Skeletal muscle satellite cell (primary cell): ENCODE measurements around the gene LMO2.

Experiments
- H3K27me3 ChIP-seq: 2 replicates; pipeline ENCODE4 v1.7.0; 2013; ENCODE audit warnings: low read length; ENCODE audit not compliant: control insufficient read depth, insufficient read depth
- H3K36me3 ChIP-seq: 2 replicates; pipeline ENCODE4 v1.7.0; 2013; ENCODE audit warnings: mild to moderate bottlenecking, control low read depth, low read length; ENCODE audit not compliant: insufficient read depth
- H3K4me1 ChIP-seq: 2 replicates; pipeline ENCODE4 v1.7.0; 2013; ENCODE audit warnings: low read length; ENCODE audit not compliant: control insufficient read depth, insufficient read depth
- H3K4me2 ChIP-seq: 2 replicates; pipeline ENCODE4 v1.7.0; 2013; ENCODE audit warnings: mild to moderate bottlenecking, low read length
- H3K4me3 ChIP-seq: 2 replicates; pipeline ENCODE4 v1.7.0; 2013; ENCODE audit warnings: low read length
- H3K9ac ChIP-seq: 2 replicates; pipeline ENCODE4 v1.7.0; 2013; ENCODE audit warnings: mild to moderate bottlenecking, low read depth, low read length, moderate library complexity
- H3K9me3 ChIP-seq: replicated peaks from 2 replicates; pipeline ENCODE4 v1.7.0; 2013; ENCODE audit warnings: mild to moderate bottlenecking, control low read depth, low read length

LMO2 gene

GRCh38 chr11:33868647-33869461 lies 23.0 kb downstream of the LMO2 start:
- Histone ChIP-seq H3K4me2 (peak overlapping the region; percentile 97), H3K9ac (no peak overlapping the region), H3K4me3 (peak overlapping the region; percentile 75), H3K36me3 (no peaks in the 10 kb centered on the region), H3K9me3 (no peaks in the 10 kb centered on the region), H3K27me3 (peaks cover 74% of the 10 kb centered on the region), H3K4me1 (peaks cover 11% of the 10 kb centered on the region)

GRCh38 chr11:33867996-33868646 lies 23.8 kb downstream of the LMO2 start:
- H3K4me3 ChIP-seq, result peak overlapping the region; percentile 75
- peaks cover 74% of the 10 kb centered on the region for H3K27me3 ChIP-seq
- H3K4me2 ChIP-seq, result peak overlapping the region; percentile 97
- no peaks in the 10 kb centered on the region for H3K9me3 ChIP-seq
- no peaks in the 10 kb centered on the region for H3K36me3 ChIP-seq
- H3K9ac ChIP-seq, result no peak overlapping the region
- peaks cover 11% of the 10 kb centered on the region for H3K4me1 ChIP-seq

- H3K4me3 ChIP-seq, result no peak overlapping the region
- H3K9me3 ChIP-seq, result no peaks in the 10 kb centered on the region
- peaks cover 74% of the 10 kb centered on the region for H3K27me3 ChIP-seq
- H3K4me1 ChIP-seq, result peaks cover 11% of the 10 kb centered on the region
- H3K4me2 ChIP-seq, result no peak overlapping the region
- H3K9ac ChIP-seq, result no peak overlapping the region
- H3K36me3 ChIP-seq, result no peaks in the 10 kb centered on the region
Measured at GRCh38 chr11:33867561-33867960, 24.3 kb downstream of the LMO2 start.

- H3K4me2 ChIP-seq, result no peak overlapping the region
- H3K9ac ChIP-seq, result no peak overlapping the region
- no peaks in the 10 kb centered on the region for H3K36me3 ChIP-seq
- H3K4me1 ChIP-seq, result peaks cover 11% of the 10 kb centered on the region
- peaks cover 76% of the 10 kb centered on the region for H3K27me3 ChIP-seq
- H3K4me3 ChIP-seq, result no peak overlapping the region
- H3K9me3 ChIP-seq, result no peaks in the 10 kb centered on the region
Measured at GRCh38 chr11:33866936-33867335, 24.9 kb downstream of the LMO2 start.

DNA sequence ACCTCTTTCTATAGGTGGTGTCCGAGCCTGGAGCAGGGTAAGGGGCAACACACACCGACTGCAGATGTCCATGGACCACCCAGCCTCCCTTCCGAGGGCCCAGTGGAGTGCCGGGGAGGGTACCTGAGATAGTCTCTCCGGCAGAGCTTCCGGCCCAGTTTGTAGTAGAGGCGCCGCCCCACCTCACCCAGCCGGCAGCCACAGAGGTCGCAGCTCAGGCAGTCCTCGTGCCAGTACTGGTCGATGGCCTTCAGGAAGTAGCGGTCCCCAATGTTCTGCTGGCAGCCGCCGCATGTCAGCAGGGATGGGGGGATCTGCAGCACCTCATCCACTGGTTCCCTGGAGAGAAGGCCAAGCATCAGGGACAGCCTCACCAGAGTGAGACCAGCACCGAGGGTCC lies 27.4 kb downstream of the LMO2 start:
- Histone ChIP-seq H3K4me1 (peaks cover 8% of the 10 kb centered on the region), H3K9me3 (no peaks in the 10 kb centered on the region), H3K4me2 (no peak overlapping the region), H3K4me3 (no peak overlapping the region), H3K36me3 (no peaks in the 10 kb centered on the region), H3K27me3 (peaks cover 82% of the 10 kb centered on the region), H3K9ac (no peak overlapping the region)

- H3K4me3 ChIP-seq, result no peak overlapping the region
- no peaks in the 10 kb centered on the region for H3K9me3 ChIP-seq
- peaks cover 77% of the 10 kb centered on the region for H3K27me3 ChIP-seq
- H3K4me2 ChIP-seq, result no peak overlapping the region
- H3K9ac ChIP-seq, result no peak overlapping the region
- no peaks in the 10 kb centered on the region for H3K36me3 ChIP-seq
- H3K4me1 ChIP-seq, result peaks cover 2% of the 10 kb centered on the region
Measured at GRCh38 chr11:33863418-33864172, 28.3 kb downstream of the LMO2 start.

DNA sequence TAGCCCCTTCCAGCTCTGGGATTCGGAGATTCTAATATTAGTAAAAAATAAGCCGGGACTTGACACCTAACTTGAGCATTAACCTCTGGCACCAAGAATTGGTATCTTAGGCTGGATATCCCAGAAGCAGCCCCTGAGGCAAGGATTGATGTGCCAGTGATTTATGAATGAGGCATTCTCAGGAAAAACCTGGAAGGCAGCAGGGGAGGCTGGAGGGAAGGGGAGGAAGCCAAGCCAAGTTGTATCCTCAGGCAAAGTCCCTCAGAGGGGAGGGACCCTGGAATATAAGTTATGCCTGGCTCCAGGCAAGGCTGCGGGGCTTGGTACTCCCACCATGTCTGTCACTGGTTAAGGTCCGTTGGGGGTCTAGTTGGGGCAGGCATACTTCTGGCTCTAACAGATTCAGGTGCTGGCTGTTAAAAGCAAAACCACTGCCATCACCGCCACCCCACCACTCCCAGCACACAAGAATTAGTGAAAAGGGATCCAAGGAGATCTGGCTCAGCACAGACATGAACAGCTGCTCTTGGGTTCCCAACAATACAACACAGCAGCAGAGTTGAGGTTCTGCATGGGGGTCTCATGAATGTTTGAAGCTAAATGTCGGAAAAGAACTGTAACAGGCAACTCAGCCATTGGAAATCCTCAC lies 29.8 kb downstream of the LMO2 start:
- Histone ChIP-seq H3K36me3 (no peaks in the 10 kb centered on the region), H3K9ac (no peak overlapping the region), H3K27me3 (peaks cover 65% of the 10 kb centered on the region), H3K4me2 (no peak overlapping the region), H3K9me3 (no peaks in the 10 kb centered on the region), H3K4me1 (no peaks in the 10 kb centered on the region), H3K4me3 (no peak overlapping the region)

GRCh38 chr11:33861386-33861785 lies 30.5 kb downstream of the LMO2 start:
- H3K9me3 ChIP-seq, result no peaks in the 10 kb centered on the region
- no peaks in the 10 kb centered on the region for H3K36me3 ChIP-seq
- peaks cover 66% of the 10 kb centered on the region for H3K27me3 ChIP-seq
- H3K4me1 ChIP-seq, result no peaks in the 10 kb centered on the region
- H3K4me3 ChIP-seq, result no peak overlapping the region
- no peak overlapping the region for H3K9ac ChIP-seq
- no peak overlapping the region for H3K4me2 ChIP-seq

DNA sequence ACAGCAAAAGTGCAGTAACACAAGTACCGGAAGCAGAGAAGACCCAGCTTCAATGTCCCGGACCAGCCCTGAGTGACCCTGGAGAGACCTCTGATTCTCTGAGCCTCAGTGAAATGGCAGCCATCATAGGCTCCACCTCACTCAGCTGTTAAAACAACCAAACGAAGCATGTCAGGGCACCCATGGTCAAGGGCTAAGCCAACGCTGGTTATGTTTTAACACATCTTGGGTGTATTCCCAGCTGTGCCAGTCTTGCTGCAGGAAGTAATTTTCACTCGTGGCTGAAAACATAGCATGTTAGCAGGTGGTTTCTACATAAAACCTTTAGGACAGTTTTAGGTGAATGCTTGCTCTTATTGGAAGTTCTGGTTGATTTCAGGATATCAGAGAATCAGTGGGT lies 30.9 kb downstream of the LMO2 start:
- H3K36me3 ChIP-seq, result no peaks in the 10 kb centered on the region
- peaks cover 66% of the 10 kb centered on the region for H3K27me3 ChIP-seq
- no peaks in the 10 kb centered on the region for H3K4me1 ChIP-seq

GRCh38 chr11:33859306-33859705 lies 32.6 kb downstream of the LMO2 start:
- no peak overlapping the region for H3K9ac ChIP-seq
- no peaks in the 10 kb centered on the region for H3K4me1 ChIP-seq
- H3K27me3 ChIP-seq, result peaks cover 62% of the 10 kb centered on the region
- H3K9me3 ChIP-seq, result no peaks in the 10 kb centered on the region
- no peak overlapping the region for H3K4me2 ChIP-seq
- no peak overlapping the region for H3K4me3 ChIP-seq
- H3K36me3 ChIP-seq, result no peaks in the 10 kb centered on the region

More for the DNA sequence above, 30.9 kb downstream of the LMO2 start:
- Histone ChIP-seq H3K4me2 (no peak overlapping the region), H3K9me3 (no peaks in the 10 kb centered on the region), H3K4me3 (no peak overlapping the region), H3K9ac (no peak overlapping the region)

DNA sequence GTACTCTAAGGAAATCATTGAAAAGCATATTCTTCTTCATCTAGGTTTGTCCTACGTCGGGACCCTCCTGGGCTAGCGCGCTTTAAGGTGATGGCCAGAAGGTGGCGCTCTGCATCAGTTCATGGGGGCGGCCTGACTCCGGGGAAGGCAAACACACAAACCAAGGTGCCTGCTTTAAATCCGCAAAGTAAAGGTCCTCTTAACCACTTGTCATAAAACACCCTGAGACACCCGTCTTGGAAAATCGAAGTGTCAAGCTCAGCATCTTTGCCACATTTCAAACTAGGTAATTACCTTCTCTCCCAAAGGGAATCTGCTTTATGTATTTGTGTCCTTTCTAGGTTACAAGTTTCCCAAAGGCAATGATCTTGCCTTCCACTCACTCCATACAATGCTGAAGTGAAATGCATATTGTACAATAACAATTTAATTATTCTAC lies 33.9 kb downstream of the LMO2 start:
- no peak overlapping the region for H3K4me2 ChIP-seq
- H3K4me3 ChIP-seq, result no peak overlapping the region
- H3K27me3 ChIP-seq, result peaks cover 63% of the 10 kb centered on the region
- H3K9me3 ChIP-seq, result no peaks in the 10 kb centered on the region
- no peak overlapping the region for H3K9ac ChIP-seq
- no peaks in the 10 kb centered on the region for H3K4me1 ChIP-seq
- H3K36me3 ChIP-seq, result no peaks in the 10 kb centered on the region
